Measurements from ENCODE around the gene HCFC1R1. TPM values are rescaled to one million over a fixed set of nuclear protein-coding genes. Genes with fewer than 3 reads are reported as not detected.

HCFC1R1 gene, protein sequence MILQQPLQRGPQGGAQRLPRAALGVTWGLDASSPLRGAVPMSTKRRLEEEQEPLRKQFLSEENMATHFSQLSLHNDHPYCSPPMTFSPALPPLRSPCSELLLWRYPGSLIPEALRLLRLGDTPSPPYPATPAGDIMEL
- total RNA-seq (2022; extraction: Qiagen RNA extraction), result 159 to 256 TPM (median 229 TPM) in 5 replicates

DNA sequence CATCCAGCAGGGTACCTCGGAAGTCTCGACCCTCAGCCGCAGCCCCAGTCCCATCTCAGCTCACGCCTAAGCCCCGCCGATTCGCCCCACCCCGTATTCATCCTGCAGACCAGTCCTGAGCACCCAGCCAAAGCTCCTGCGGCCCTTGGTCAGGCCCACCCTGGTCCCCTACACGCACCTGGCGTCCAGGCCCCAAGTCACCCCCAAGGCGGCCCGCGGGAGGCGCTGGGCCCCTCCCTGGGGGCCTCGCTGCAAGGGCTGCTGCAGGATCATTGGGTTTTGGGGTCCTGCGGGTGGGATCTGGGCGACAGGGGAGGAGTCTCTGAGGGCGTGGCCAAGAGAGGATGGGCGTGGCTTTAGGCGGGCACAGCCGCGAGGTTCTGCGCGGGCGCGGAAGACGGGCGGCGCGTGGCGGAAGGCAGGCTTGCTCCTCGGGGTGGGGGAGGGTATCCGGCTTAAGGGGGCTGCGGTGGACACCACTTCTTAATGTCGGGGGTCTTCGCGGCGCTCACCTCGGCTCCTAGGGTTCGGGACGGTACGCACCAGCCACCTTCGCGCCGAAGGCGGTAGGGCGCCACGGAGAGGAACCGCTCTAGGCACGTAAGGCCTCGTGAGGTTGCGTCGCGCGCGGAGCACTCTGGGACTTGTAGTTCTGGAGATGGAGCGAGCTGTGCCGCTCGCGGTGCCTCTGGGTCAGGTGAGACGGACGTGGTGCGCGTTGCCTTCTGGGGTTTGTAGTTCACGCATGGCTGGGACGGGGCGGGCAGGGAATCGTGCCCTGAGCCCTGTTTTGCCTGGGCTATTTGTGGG is at the start of gene HCFC1R1, which contains the start of gene THOC6:
Gene HCFC1R1 (minus strand): TSS at position 274 of the 810 bp plus-strand sequence. CDS start 1 bp downstream, at position 273.
Gene THOC6 (plus strand): TSS at position 367 of the 810 bp plus-strand sequence. CDS start 292 bp downstream, at position 659.

DNA sequence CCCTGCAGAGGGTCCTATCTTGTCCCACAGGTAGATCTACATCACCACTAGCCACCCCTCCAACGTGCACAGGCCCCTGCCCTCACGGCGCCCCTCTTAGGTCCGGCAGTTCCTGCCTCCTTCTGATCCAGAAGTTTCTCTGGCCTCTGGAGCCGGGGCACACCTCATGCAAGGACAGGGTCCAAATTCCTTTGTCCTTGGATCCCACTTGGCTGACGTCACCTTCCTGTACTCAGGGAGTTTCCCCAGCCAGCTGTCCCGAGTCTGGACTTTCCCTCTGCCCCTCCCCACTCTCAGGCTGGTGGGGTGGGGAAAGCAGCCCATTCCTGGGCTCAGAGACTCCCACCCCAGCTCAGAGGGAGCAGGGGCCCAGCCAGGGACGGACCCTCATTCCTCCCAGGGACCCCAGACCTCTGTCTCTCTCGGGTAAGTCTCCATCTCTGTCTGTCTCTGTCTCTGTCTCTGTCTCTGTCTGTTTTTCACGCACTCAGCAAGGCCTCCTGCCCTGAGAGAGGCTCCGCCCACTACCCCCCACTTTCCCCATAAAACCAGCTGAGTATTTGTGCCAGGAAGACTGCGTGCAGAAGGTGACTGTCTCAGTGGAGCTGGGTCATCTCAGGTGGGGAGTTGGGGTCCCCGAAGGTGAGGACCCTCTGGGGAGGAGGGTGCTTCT is 41.5 kb upstream of the HCFC1R1 start, which contains the start of gene IL32:
Gene IL32 (plus strand): TSS at position 572 of the 673 bp plus-strand sequence. CDS start 172 bp downstream, outside the sequence.

DNA sequence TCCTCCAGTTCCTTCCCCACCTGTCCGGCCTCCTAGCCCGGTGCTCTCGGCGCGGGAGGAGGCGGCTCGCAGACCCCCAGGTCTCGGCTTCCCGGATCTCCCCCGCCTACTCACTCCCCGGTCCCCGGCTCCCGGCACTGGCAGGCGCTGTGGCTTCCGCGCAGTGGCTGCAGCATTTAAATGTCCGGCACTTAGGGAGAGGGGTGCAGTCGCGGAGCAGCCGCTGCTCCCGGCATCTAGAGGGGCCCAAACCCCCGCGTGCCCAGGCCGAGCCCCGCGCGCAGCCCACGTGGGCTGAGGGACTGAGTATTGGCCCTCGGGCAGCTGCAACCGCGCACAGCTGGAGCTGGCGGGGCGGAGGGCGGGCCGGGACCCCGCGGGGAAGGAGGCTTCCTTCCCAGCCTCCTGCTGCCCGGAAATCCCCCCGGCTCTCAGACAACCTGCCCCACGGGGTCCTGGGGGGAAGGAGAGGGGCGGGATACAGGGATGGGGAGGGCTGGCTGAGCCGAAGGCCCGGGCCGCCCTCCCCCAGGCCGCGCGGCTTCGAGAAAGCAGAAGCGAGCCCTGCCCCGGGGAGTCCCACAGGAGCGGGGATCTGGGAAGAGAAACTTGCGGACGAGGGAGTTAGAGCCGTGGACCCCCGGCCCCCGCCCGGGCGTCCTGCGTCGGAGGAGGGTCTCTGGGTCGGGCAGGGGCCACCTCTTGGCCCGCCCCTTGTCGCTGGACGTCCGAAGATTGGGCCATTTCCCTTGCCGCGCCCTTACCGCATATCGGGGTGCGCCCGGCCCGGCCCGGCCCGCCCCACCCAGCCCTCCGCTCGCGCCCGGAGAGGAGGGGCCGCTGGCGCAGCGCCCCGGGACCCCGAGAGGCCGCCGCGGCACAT is 22.3 kb upstream of the HCFC1R1 start, which contains the start of gene MMP25:
Gene MMP25 (plus strand): TSS at position 804 of the 883 bp plus-strand sequence. CDS start 357 bp downstream, outside the sequence.

DNA sequence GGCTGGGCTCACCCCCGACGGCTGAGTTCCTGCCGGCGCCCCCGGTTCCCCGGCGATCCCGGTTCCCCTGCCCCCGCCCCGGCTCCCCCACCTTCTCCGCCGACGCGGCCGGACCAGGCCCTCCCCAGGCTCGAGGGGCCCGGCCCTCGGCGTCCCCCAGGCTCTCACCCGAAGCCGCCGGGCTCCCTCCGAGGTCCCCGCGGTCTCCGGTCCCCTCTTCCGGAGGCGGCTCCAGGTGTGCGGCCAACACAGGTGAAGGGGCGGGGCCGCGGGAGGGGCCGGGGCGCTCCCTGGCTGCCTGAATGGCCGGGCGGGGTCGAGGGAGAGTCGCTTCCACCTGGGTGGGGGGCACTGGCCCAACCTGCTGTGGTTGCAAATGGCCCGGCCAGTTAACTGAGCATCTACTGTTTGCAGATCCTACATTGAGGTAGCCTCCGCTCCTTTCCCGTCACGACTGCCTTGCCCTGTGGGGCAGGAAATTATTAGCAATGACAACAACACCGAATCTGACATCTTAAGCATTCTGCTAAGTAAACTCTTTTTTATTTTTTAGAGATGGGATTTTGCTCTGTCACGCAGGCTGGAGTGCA is 13.1 kb upstream of the HCFC1R1 start, which contains the start of gene BICDL2:
Gene BICDL2 (minus strand): TSS at position 219 of the 590 bp plus-strand sequence. CDS start 1,448 bp downstream, outside the sequence.

GRCh38 chr16:3020247-3020603 is 3.5 kb downstream of the HCFC1R1 start, which contains the start of gene TNFRSF12A:
Gene TNFRSF12A, plus strand, starts transcription at chr16:3020368. Its CDS starts 30 bp downstream, at chr16:3020398.

GRCh38 chr16:3017794-3018506 is 5.8 kb downstream of the HCFC1R1 start, which contains the start of gene CLDN6:
Gene CLDN6, minus strand, starts transcription at chr16:3018183. Its CDS starts 2,162 bp downstream, at chr16:3016021.

DNA sequence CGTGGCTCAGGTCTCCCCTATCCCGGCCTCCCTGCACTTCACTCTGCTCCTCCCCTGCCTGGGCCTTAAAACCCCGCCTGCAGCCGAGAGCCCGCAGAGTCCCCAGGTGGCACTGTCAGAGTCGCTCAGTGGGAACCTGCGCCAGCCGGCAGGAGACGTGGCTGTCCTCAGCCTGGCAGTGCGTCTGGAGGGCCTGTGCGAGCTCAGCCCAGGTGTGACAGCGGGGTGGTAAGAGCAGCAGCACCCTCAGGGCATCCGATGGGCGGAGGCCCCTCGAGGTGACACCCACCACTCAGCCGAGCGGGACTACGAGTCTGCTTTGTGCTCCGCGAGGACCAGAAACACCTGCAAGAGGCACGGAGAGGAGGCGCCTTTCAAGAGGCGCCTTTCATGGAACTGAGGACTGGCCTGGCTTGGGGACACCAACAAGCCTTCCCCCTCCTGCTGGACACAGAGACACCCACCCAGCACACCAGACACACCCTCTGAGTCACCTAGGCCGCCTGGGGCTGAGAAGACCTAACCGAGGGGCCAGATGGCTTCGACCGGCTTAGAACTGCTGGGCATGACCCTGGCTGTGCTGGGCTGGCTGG is 10.8 kb downstream of the HCFC1R1 start, which contains the start of gene CLDN9:
Gene CLDN9 (plus strand): TSS at position 96 of the 593 bp plus-strand sequence. CDS start 440 bp downstream, at position 536.

GRCh38 chr16:2980227-2981176 is 43.2 kb downstream of the HCFC1R1 start, which contains the start of gene PKMYT1:
Gene PKMYT1, minus strand, starts transcription at chr16:2980446. Its CDS starts 789 bp downstream, at chr16:2979657.

Other genes starting within 250 kb of the HCFC1R1 start
- gene ELOB, start 246.7 kb downstream of the HCFC1R1 start, total RNA-seq (2022; extraction: Qiagen RNA extraction), result 397 to 574 TPM (median 505 TPM) in 5 replicates
- gene PRSS33, start 236.4 kb downstream of the HCFC1R1 start, total RNA-seq (2022; extraction: Qiagen RNA extraction), result not detected in 5 replicates
- gene PRSS41, start 225.5 kb downstream of the HCFC1R1 start, total RNA-seq (2022; extraction: Qiagen RNA extraction), result not detected in 5 replicates
- 0.16 to 0.32 TPM (median 0.20 TPM) in 3 of 5 replicates, not detected in the others for gene PRSS21, start 206.7 kb downstream of the HCFC1R1 start, total RNA-seq (2022; extraction: Qiagen RNA extraction)
- 0.49 to 0.73 TPM (median 0.59 TPM) in 5 replicates for gene ZG16B, start 193.6 kb downstream of the HCFC1R1 start, total RNA-seq (2022; extraction: Qiagen RNA extraction)
- 0.84 to 1.2 TPM (median 0.97 TPM) in 5 replicates for gene PRSS22, start 165.8 kb downstream of the HCFC1R1 start, total RNA-seq (2022; extraction: Qiagen RNA extraction)
- 44.0 to 53.5 TPM (median 50.4 TPM) in 5 replicates for gene FLYWCH2, start 140.7 kb downstream of the HCFC1R1 start, total RNA-seq (2022; extraction: Qiagen RNA extraction)
- 20.6 to 26.1 TPM (median 25.1 TPM) in 5 replicates for gene FLYWCH1, start 112.0 kb downstream of the HCFC1R1 start, total RNA-seq (2022; extraction: Qiagen RNA extraction)
- gene KREMEN2, start 59.7 kb downstream of the HCFC1R1 start, total RNA-seq (2022; extraction: Qiagen RNA extraction), result 1.4 to 2.5 TPM (median 1.9 TPM) in 5 replicates
- 35.2 to 44.7 TPM (median 43.1 TPM) in 5 replicates for gene PAQR4, start 54.6 kb downstream of the HCFC1R1 start, total RNA-seq (2022; extraction: Qiagen RNA extraction)
- gene PKMYT1, start 43.5 kb downstream of the HCFC1R1 start, total RNA-seq (2022; extraction: Qiagen RNA extraction), result 64.8 to 93.9 TPM (median 88.9 TPM) in 5 replicates
- 0.33 to 0.55 TPM (median 0.47 TPM) in 5 replicates for gene CLDN9, start 11.0 kb downstream of the HCFC1R1 start, total RNA-seq (2022; extraction: Qiagen RNA extraction)
- gene CLDN6, start 5.8 kb downstream of the HCFC1R1 start, total RNA-seq (2022; extraction: Qiagen RNA extraction), result 0.25 to 0.44 TPM (median 0.39 TPM) in 5 replicates
- gene TNFRSF12A, start 3.6 kb downstream of the HCFC1R1 start, total RNA-seq (2022; extraction: Qiagen RNA extraction), result 375 to 617 TPM (median 546 TPM) in 5 replicates
- 27.8 to 35.7 TPM (median 33.0 TPM) in 5 replicates for gene THOC6, start 93 bp upstream of the HCFC1R1 start, total RNA-seq (2022; extraction: Qiagen RNA extraction)
- not detected in 5 replicates for gene BICDL2, start 13.0 kb upstream of the HCFC1R1 start, total RNA-seq (2022; extraction: Qiagen RNA extraction)
- gene MMP25, start 22.6 kb upstream of the HCFC1R1 start, total RNA-seq (2022; extraction: Qiagen RNA extraction), result 0.86 to 1.2 TPM (median 0.90 TPM) in 5 replicates
- 21.6 to 38.9 TPM (median 24.5 TPM) in 5 replicates for gene IL32, start 41.7 kb upstream of the HCFC1R1 start, total RNA-seq (2022; extraction: Qiagen RNA extraction)
- gene ZSCAN10, start 75.4 kb upstream of the HCFC1R1 start, total RNA-seq (2022; extraction: Qiagen RNA extraction), result not detected in 5 replicates
- gene ZNF205, start 88.6 kb upstream of the HCFC1R1 start, total RNA-seq (2022; extraction: Qiagen RNA extraction), result 13.0 to 14.7 TPM (median 14.4 TPM) in 5 replicates
- gene ZNF213, start 111.1 kb upstream of the HCFC1R1 start, total RNA-seq (2022; extraction: Qiagen RNA extraction), result 9.7 to 12.0 TPM (median 11.8 TPM) in 5 replicates
- 0.15 to 0.44 TPM (median 0.31 TPM) in 5 replicates for gene OR1F1, start 164.3 kb upstream of the HCFC1R1 start, total RNA-seq (2022; extraction: Qiagen RNA extraction)
- gene ZNF200, start 211.2 kb upstream of the HCFC1R1 start, total RNA-seq (2022; extraction: Qiagen RNA extraction), result 7.8 to 9.8 TPM (median 8.3 TPM) in 5 replicates
- 0.02 to 0.09 TPM (median 0.03 TPM) in 3 of 5 replicates, not detected in the others for gene MEFV, start 232.7 kb upstream of the HCFC1R1 start, total RNA-seq (2022; extraction: Qiagen RNA extraction)